ENCODE measurements around the gene HNRNPA3. TPM values are rescaled to one million over a fixed set of nuclear protein-coding genes. Genes with fewer than 3 reads are reported as not detected.

The HNRNPA3 gene
- total and polyA plus RNA-seq, 2 donors (not counting 3 experiments of a cell fraction or from before 2014, with no cell fraction given) = 57.5 to 316 TPM

GRCh38 chr2:177164131-177164530 lies 48.5 kb upstream of the HNRNPA3 start:
- Histone ChIP-seq H2AFZ (ENCODE audit: low read depth, low read length) (peak overlapping the region; percentile 94), H3K36me3 (ENCODE audit: control insufficient read depth in 2 of 2, extremely low read depth in 1 of 2, insufficient read depth in 2 of 2, low read length in 2 of 2) (no peaks in the 10 kb centered on the region), H3K9ac (replicated peaks; ENCODE audit: extremely low read depth, insufficient read depth, low read length) (peak overlapping the region; percentile 83), H4K20me1 (replicated peaks; ENCODE audit: control insufficient read depth, extremely low read depth, insufficient read depth, low read length) (no peaks in the 10 kb centered on the region), H3K4me3 (replicated peaks in 1 of 3; ENCODE audit: insufficient read depth in 1 of 3, low read depth in 1 of 3, low read length in 3 of 3) (peak overlapping the region in 1 of 3 experiments; percentile 26), H3K9me1 (replicated peaks; ENCODE audit: control insufficient read depth, extremely low read depth, insufficient read depth, low read length) (no peaks in the 10 kb centered on the region), H3K27me3 (ENCODE audit: control insufficient read depth in 2 of 2, insufficient read depth in 2 of 2, low read length in 2 of 2) (no peaks in the 10 kb centered on the region), H3K4me2 (ENCODE audit: insufficient read depth, low read length) (peak overlapping the region; percentile 59), H3K4me1 (ENCODE audit: control insufficient read depth, extremely low read depth, insufficient read depth, low read length) (peaks cover 48% of the 10 kb centered on the region), H3K9me3 (replicated peaks; ENCODE audit: control insufficient read depth, insufficient read depth, low read length) (no peaks in the 10 kb centered on the region), H3K27ac (ENCODE audit: insufficient read depth, low read depth, low read length) (no peak overlapping the region), H3K79me2 (ENCODE audit: control insufficient read depth, insufficient read depth, low read length) (no peaks in the 10 kb centered on the region)
- dilution Hi-C loops (cut with MboI; ENCODE audit: extremely low pct_ligation_motif_present, low sequenced_read_pairs) (loop anchor here (10.0 kb wide), 2 partner anchors 91 to 231 kb away; partner anchors contain the start of gene AGPS), intact Hi-C loops (cut with micrococcal nuclease) (loop anchor here (1.0 to 10.0 kb wide), 9 partner anchors 89 to 599 kb away; a partner anchor contains a TSS)
- CTCF ChIA-PET = interaction anchor here (0.8 to 5.9 kb wide), 59 partner anchors 14 to 1044 kb away, joined by 3 to 166 read pairs (median 8); partner anchors contain the start of genes AGPS, HNRNPA3 and NFE2L2
- POLR2A ChIA-PET = interaction anchor here (0.7 to 1.0 kb wide), 2 partner anchors 76 to 475 kb away, joined by 3 to 5 read pairs; no protein-coding TSS in a partner anchor
- no peak for DNase-seq (ENCODE audit: low read depth, low spot score)
- no peak for FAIRE-seq
- TF ChIP-seq CTCF (IDR thresholded peaks at IDR 0.05; ENCODE audit: extremely low read depth in 1 of 2, insufficient read depth in 1 of 2, low read depth in 1 of 2, low read length in 2 of 2) (no peak), POLR2A (IDR thresholded peaks at IDR 0.05; ENCODE audit: low read depth, low read length) (no peak), JUN (IDR thresholded peaks at IDR 0.05; ENCODE audit: borderline replicate concordance, insufficient read depth, insufficient read length, low read depth) (no peak), EZH2 (IDR thresholded peaks at IDR 0.05; ENCODE audit: borderline replicate concordance, low read depth, low read length, severe bottlenecking) (no peak), MYC (IDR thresholded peaks at IDR 0.05; ENCODE audit: low read depth, low read length) (no peak), GATA2 (IDR thresholded peaks at IDR 0.05; ENCODE audit: insufficient read depth, insufficient read length, low read depth, low read length) (no peak), FOS (IDR thresholded peaks at IDR 0.05; ENCODE audit: borderline replicate concordance, insufficient read depth, low read length) (no peak), MAX (IDR thresholded peaks at IDR 0.05; ENCODE audit: insufficient read depth, insufficient read length) (no peak), POLR2AphosphoS5 (IDR thresholded peaks at IDR 0.05; ENCODE audit: insufficient read depth, low read depth, low read length) (no peak)
- BruUV-seq (replicated peaks) = no TSS peak

All from endothelial cell of umbilical vein (primary cell).